Measurements from ENCODE around the gene ID4. TPM values are rescaled to one million over a fixed set of nuclear protein-coding genes. Genes with fewer than 3 reads are reported as not detected.
A peak's percentile ranks its signal among the peaks of the same experiment; 100 is the strongest.

The ID4 gene
- total RNA-seq, 4 donors from 2014 or later: 5.7 to 54.7 (median 9.7) TPM

- Histone ChIP-seq H3K36me3 (no peaks in the 10 kb centered on the region), H3K4me1 (no peaks in the 10 kb centered on the region), H3K27me3 (no peaks in the 10 kb centered on the region), H3K27ac (no peak overlapping the region), H3K4me3 (no peak overlapping the region), H3K9me3 (no peaks in the 10 kb centered on the region)
- DNase-seq: no peak
- intact Hi-C loops (cut with DNase I; ENCODE audit: low total_unique reads): no loop called here
- TF ChIP-seq POLR2AphosphoS5 (IDR thresholded peaks at IDR 0.05) (no peak), POLR2A (IDR thresholded peaks at IDR 0.05) (no peak), EP300 (IDR thresholded peaks at IDR 0.05; ENCODE audit: low read depth) (no peak)
- TF ChIP-seq, protein P1, sequence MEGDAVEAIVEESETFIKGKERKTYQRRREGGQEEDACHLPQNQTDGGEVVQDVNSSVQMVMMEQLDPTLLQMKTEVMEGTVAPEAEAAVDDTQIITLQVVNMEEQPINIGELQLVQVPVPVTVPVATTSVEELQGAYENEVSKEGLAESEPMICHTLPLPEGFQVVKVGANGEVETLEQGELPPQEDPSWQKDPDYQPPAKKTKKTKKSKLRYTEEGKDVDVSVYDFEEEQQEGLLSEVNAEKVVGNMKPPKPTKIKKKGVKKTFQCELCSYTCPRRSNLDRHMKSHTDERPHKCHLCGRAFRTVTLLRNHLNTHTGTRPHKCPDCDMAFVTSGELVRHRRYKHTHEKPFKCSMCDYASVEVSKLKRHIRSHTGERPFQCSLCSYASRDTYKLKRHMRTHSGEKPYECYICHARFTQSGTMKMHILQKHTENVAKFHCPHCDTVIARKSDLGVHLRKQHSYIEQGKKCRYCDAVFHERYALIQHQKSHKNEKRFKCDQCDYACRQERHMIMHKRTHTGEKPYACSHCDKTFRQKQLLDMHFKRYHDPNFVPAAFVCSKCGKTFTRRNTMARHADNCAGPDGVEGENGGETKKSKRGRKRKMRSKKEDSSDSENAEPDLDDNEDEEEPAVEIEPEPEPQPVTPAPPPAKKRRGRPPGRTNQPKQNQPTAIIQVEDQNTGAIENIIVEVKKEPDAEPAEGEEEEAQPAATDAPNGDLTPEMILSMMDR (IDR thresholded peaks at IDR 0.05): no peak
- in situ Hi-C loops (cut with MboI; ENCODE audit: low pct_ligation_motif_present in 1 of 4, low pct_unique_long_range_greater_than_20kb in 1 of 4, low sequenced_read_pairs in 3 of 4): no loop called here
- WGBS, 2 donors (ENCODE audit: low coverage in 1 of 2): 50 to 60% methylated on average over 11 of the region's 11 CpGs
These were observed 25.6 kb upstream of the ID4 start for GRCh38 chr6:19811397-19812079.

DNA sequence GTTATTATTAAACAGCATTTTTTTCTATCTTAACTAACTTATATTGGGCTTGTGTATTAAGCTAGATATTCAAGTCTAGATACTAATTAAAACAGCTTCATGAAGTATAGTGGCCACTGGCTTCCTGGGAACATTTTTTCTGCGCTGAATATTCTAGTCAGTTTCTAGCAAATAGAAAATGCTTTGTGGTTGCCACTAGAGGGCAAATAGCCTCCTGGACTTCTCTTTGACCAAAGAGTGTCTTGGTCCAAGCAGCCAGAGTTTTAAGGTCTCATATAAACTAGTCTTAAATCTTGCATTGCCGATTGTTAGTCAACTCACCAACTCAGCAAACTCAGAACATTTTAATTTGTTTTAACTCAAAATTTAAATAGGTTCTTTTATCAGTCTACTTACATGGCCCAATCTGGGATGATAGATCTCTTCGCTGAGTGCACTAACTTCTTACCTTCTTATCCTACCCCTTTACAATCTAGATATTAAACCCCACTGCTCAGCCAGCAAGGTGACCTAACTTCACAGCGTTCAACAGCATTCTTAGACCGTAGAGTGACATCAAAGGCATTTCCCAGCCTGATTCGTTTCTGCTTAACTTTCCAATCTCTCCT is 24.6 kb upstream of the ID4 start:
- H3K9me3 ChIP-seq: no peaks in the 10 kb centered on the region
- H3K36me3 ChIP-seq: no peaks in the 10 kb centered on the region
- intact Hi-C loops (cut with DNase I; ENCODE audit: low total_unique reads) (no loop called here), in situ Hi-C loops (cut with MboI; ENCODE audit: low pct_ligation_motif_present in 1 of 4, low pct_unique_long_range_greater_than_20kb in 1 of 4, low sequenced_read_pairs in 3 of 4) (no loop called here)
- DNase-seq: no peak
- no peaks in the 10 kb centered on the region for H3K27me3 ChIP-seq
- H3K4me1 ChIP-seq: no peaks in the 10 kb centered on the region
- no peak overlapping the region for H3K4me3 ChIP-seq
- no peak overlapping the region for H3K27ac ChIP-seq
- 52 to 59% methylated on average over 6 of the region's 6 CpGs for WGBS, 2 donors (ENCODE audit: low coverage in 1 of 2)
- no peak for TF ChIP-seq EP300 (IDR thresholded peaks at IDR 0.05; ENCODE audit: low read depth)
- TF ChIP-seq, protein P1 (IDR thresholded peaks at IDR 0.05): peak; percentile 44 to 61 (median 56)

- WGBS, 2 donors (ENCODE audit: low coverage in 1 of 2): 68 to 83% methylated on average over 2 of the region's 2 CpGs
These were observed 18.4 kb upstream of the ID4 start for GRCh38 chr6:19818805-19819204.

GRCh38 chr6:19824058-19824807 is 12.9 kb upstream of the ID4 start:
- DNase-seq: no peak
- in situ Hi-C loops (cut with MboI; ENCODE audit: low pct_ligation_motif_present in 1 of 4, low pct_unique_long_range_greater_than_20kb in 1 of 4, low sequenced_read_pairs in 3 of 4) (no loop called here), intact Hi-C loops (cut with DNase I; ENCODE audit: low total_unique reads) (no loop called here)
- Histone ChIP-seq H3K4me3 (no peak overlapping the region), H3K9me3 (no peaks in the 10 kb centered on the region), H3K27ac (peak overlapping the region in 1 of 4 donors; percentile 12), H3K4me1 (no peaks in the 10 kb centered on the region), H3K36me3 (no peaks in the 10 kb centered on the region), H3K27me3 (no peaks in the 10 kb centered on the region)
- WGBS, 2 donors (ENCODE audit: low coverage in 1 of 2): 80 to 87% methylated on average over 6 of the region's 6 CpGs
- no peak for TF ChIP-seq POLR2AphosphoS5 (IDR thresholded peaks at IDR 0.05)
- TF ChIP-seq EP300 (IDR thresholded peaks at IDR 0.05; ENCODE audit: low read depth): no peak

More at GRCh38 chr6:19818805-19819204, 18.4 kb upstream of the ID4 start:
- Histone ChIP-seq H3K4me1 (no peaks in the 10 kb centered on the region), H3K27ac (no peak overlapping the region), H3K4me3 (no peak overlapping the region), H3K9me3 (no peaks in the 10 kb centered on the region), H3K36me3 (no peaks in the 10 kb centered on the region), H3K27me3 (no peaks in the 10 kb centered on the region)
- in situ Hi-C loops (cut with MboI; ENCODE audit: low pct_ligation_motif_present in 1 of 4, low pct_unique_long_range_greater_than_20kb in 1 of 4, low sequenced_read_pairs in 3 of 4): no loop called here
- DNase-seq: no peak
- TF ChIP-seq POLR2AphosphoS5 (IDR thresholded peaks at IDR 0.05): no peak
- intact Hi-C loops (cut with DNase I; ENCODE audit: low total_unique reads): no loop called here

- H3K4me3 ChIP-seq: no peak overlapping the region
- TF ChIP-seq POLR2A (IDR thresholded peaks at IDR 0.05) (no peak), POLR2AphosphoS5 (IDR thresholded peaks at IDR 0.05) (no peak), EP300 (IDR thresholded peaks at IDR 0.05; ENCODE audit: low read depth) (no peak)
- TF ChIP-seq, protein P1 (IDR thresholded peaks at IDR 0.05): no peak
- H3K27ac ChIP-seq: no peak overlapping the region
- 89 to 97% methylated on average over 5 of the region's 5 CpGs for WGBS, 2 donors (ENCODE audit: low coverage in 1 of 2)
- in situ Hi-C loops (cut with MboI; ENCODE audit: low pct_ligation_motif_present in 1 of 4, low pct_unique_long_range_greater_than_20kb in 1 of 4, low sequenced_read_pairs in 3 of 4): no loop called here
- H3K27me3 ChIP-seq: no peaks in the 10 kb centered on the region
- DNase-seq: no peak
- no peaks in the 10 kb centered on the region for H3K4me1 ChIP-seq
- H3K36me3 ChIP-seq: no peaks in the 10 kb centered on the region
- H3K9me3 ChIP-seq: no peaks in the 10 kb centered on the region
- intact Hi-C loops (cut with DNase I; ENCODE audit: low total_unique reads): no loop called here
These were observed 9.9 kb upstream of the ID4 start for GRCh38 chr6:19827247-19827646.
